HAP-1 (cell line): ENCODE data around the gene ATP5F1A.
"Not testable (repeated sequence)": the region's sequence is repeated elsewhere in the genome, so short reads cannot be mapped to it uniquely, and the experiment has no call there.

Source experiments
- DNase-seq, 2 experiments: peaks; one replicate each; pipeline ENCODE4 v3.0.0-alpha.2; 2016 to 2020; ENCODE audit warnings: low spot score in 2 of 2
- H3K27me3 ChIP-seq: fragments of 250-450 bp; sonication (Bioruptor Pico); 2 replicates; pipeline ENCODE4 v1.5.1; 2020; ENCODE audit warnings: low read depth, mild to moderate bottlenecking, moderate library complexity
- H3K36me3 ChIP-seq: fragments of 250-450 bp; sonication (Bioruptor Pico); replicated peaks from 2 replicates; pipeline ENCODE4 v1.5.1; 2020; ENCODE audit warnings: mild to moderate bottlenecking
- H3K4me1 ChIP-seq: fragments of 250-450 bp; sonication (Bioruptor Pico); 2 replicates; pipeline ENCODE4 v1.5.1; 2020; ENCODE audit warnings: mild to moderate bottlenecking
- H3K4me3 ChIP-seq: fragments of 250-450 bp; sonication (Bioruptor Pico); 2 replicates; pipeline ENCODE4 v1.5.1; 2020; ENCODE audit warnings: mild to moderate bottlenecking, moderate library complexity
- H3K9me3 ChIP-seq: fragments of 250-450 bp; sonication (Bioruptor Pico); 2 replicates; pipeline ENCODE4 v1.5.1; 2020; ENCODE audit warnings: mild to moderate bottlenecking, moderate library complexity
- in situ Hi-C: fragments of 300-500 bp; cut with MboI; formaldehyde crosslinking; loops from 3 replicates; pipeline ENCODE4 v1.14.3; 2020; ENCODE audit warnings: low sequenced_read_pairs, inconsistent platforms, mixed read lengths

Gene ATP5F1A

GRCh38 chr18:46098616-46098933, 479 bp upstream of the ATP5F1A start:
- no peaks in the 10 kb centered on the region for H3K27me3 ChIP-seq
- H3K36me3 ChIP-seq = peaks cover 26% of the 10 kb centered on the region
- in situ Hi-C loops = no loop called here
- H3K4me1 ChIP-seq = peaks cover 25% of the 10 kb centered on the region
- DNase-seq = no peak
- H3K9me3 ChIP-seq = no peaks in the 10 kb centered on the region
- H3K4me3 ChIP-seq = peak overlapping the region; percentile 87

GRCh38 chr18:46097431-46097800, 680 bp downstream of the ATP5F1A start:
- no peaks in the 10 kb centered on the region for H3K27me3 ChIP-seq
- H3K36me3 ChIP-seq = peaks cover 36% of the 10 kb centered on the region
- H3K4me1 ChIP-seq = peaks cover 25% of the 10 kb centered on the region
- no peak for DNase-seq
- H3K4me3 ChIP-seq = peak overlapping the region; percentile 87
- H3K9me3 ChIP-seq = no peaks in the 10 kb centered on the region
- in situ Hi-C loops = no loop called here

GRCh38 chr18:46096651-46097300, 1.3 kb downstream of the ATP5F1A start:
- in situ Hi-C loops = no loop called here
- H3K4me3 ChIP-seq = peak overlapping the region; percentile 87
- no peaks in the 10 kb centered on the region for H3K9me3 ChIP-seq
- no peaks in the 10 kb centered on the region for H3K27me3 ChIP-seq
- peak in 1 of 2 experiments; percentile 45 for DNase-seq
- H3K4me1 ChIP-seq = peaks cover 25% of the 10 kb centered on the region
- peaks cover 41% of the 10 kb centered on the region for H3K36me3 ChIP-seq

- in situ Hi-C loops = no loop called here
- H3K36me3 ChIP-seq = peaks cover 54% of the 10 kb centered on the region
- no peak for DNase-seq
- peaks cover 25% of the 10 kb centered on the region for H3K4me1 ChIP-seq
- no peaks in the 10 kb centered on the region for H3K9me3 ChIP-seq
- no peaks in the 10 kb centered on the region for H3K27me3 ChIP-seq
- no peak overlapping the region for H3K4me3 ChIP-seq
These were observed 2.6 kb downstream of the ATP5F1A start for GRCh38 chr18:46095532-46095931.

GRCh38 chr18:46088501-46088900, 9.6 kb downstream of the ATP5F1A start:
- in situ Hi-C loops, H3K4me3 ChIP-seq, H3K4me1 ChIP-seq, DNase-seq, H3K27me3 ChIP-seq, H3K9me3 ChIP-seq: not testable (repeated sequence)
- peaks cover 97% of the 10 kb centered on the region for H3K36me3 ChIP-seq

GRCh38 chr18:46084431-46084830, 13.7 kb downstream of the ATP5F1A start:
- Histone ChIP-seq H3K4me1 (no peaks in the 10 kb centered on the region), H3K36me3 (peaks cover 89% of the 10 kb centered on the region), H3K27me3 (no peaks in the 10 kb centered on the region), H3K4me3 (no peak overlapping the region), H3K9me3 (no peaks in the 10 kb centered on the region)
- DNase-seq = no peak
- in situ Hi-C loops = no loop called here

GRCh38 chr18:46080156-46080555, 17.9 kb downstream of the ATP5F1A start:
- no peak for DNase-seq
- Histone ChIP-seq H3K4me3 (no peak overlapping the region), H3K4me1 (no peaks in the 10 kb centered on the region), H3K9me3 (no peaks in the 10 kb centered on the region), H3K27me3 (no peaks in the 10 kb centered on the region), H3K36me3 (peaks cover 61% of the 10 kb centered on the region)
- in situ Hi-C loops = no loop called here

GRCh38 chr18:46079336-46079735, 18.8 kb downstream of the ATP5F1A start:
- in situ Hi-C loops = no loop called here
- no peak for DNase-seq
- Histone ChIP-seq H3K4me3 (no peak overlapping the region), H3K4me1 (no peaks in the 10 kb centered on the region), H3K36me3 (peaks cover 53% of the 10 kb centered on the region), H3K9me3 (no peaks in the 10 kb centered on the region), H3K27me3 (no peaks in the 10 kb centered on the region)

- no peak overlapping the region for H3K4me3 ChIP-seq
- peaks cover 9% of the 10 kb centered on the region for H3K36me3 ChIP-seq
- H3K9me3 ChIP-seq = no peaks in the 10 kb centered on the region
- in situ Hi-C loops = loop anchor here (5.0 kb wide), 1 partner anchor 381 kb away; no protein-coding TSS in a partner anchor
- DNase-seq = peak; percentile 68 to 73
- no peaks in the 10 kb centered on the region for H3K27me3 ChIP-seq
- peaks cover 5% of the 10 kb centered on the region; the same call in 1 of the 2 replicates for H3K4me1 ChIP-seq
These were observed 24.4 kb downstream of the ATP5F1A start for GRCh38 chr18:46073474-46074331.

- Histone ChIP-seq H3K9me3 (no peaks in the 10 kb centered on the region), H3K27me3 (no peaks in the 10 kb centered on the region), H3K4me3 (no peak overlapping the region; the same call in 1 of the 2 replicates), H3K4me1 (peaks cover 5% of the 10 kb centered on the region; the same call in 1 of the 2 replicates), H3K36me3 (peaks cover 6% of the 10 kb centered on the region; the same call in 1 of the 2 replicates)
- DNase-seq = no peak
- in situ Hi-C loops = loop anchor here (5.0 kb wide), 1 partner anchor 381 kb away; no protein-coding TSS in a partner anchor
These were observed 25.1 kb downstream of the ATP5F1A start for GRCh38 chr18:46072959-46073358.

- peak overlapping the region; percentile 60 for H3K4me3 ChIP-seq
- in situ Hi-C loops = loop anchor here (5.0 kb wide), 1 partner anchor 380 kb away; no protein-coding TSS in a partner anchor
- no peak for DNase-seq
- 0 out of 2 replicates have a peak, but pooled peaks cover 3% of the 10 kb centered on the region for H3K36me3 ChIP-seq
- H3K9me3 ChIP-seq = no peaks in the 10 kb centered on the region
- H3K4me1 ChIP-seq = peaks cover 5% of the 10 kb centered on the region; the same call in 1 of the 2 replicates
- no peaks in the 10 kb centered on the region for H3K27me3 ChIP-seq
These were observed 25.7 kb downstream of the ATP5F1A start for GRCh38 chr18:46072376-46072867.

- no peaks in the 10 kb centered on the region for H3K36me3 ChIP-seq
- H3K9me3 ChIP-seq = no peaks in the 10 kb centered on the region
- peak; percentile 42 to 84 for DNase-seq
- H3K4me3 ChIP-seq = peak within 1 kb of the TSS; percentile 60
- peaks cover 5% of the 10 kb centered on the region; the same call in 1 of the 2 replicates for H3K4me1 ChIP-seq
- in situ Hi-C loops = loop anchor here (5.0 kb wide), 1 partner anchor 380 kb away; no protein-coding TSS in a partner anchor
- no peaks in the 10 kb centered on the region for H3K27me3 ChIP-seq
These were observed 26.3 kb downstream of the ATP5F1A start, which contains the start of gene PSTPIP2 for GRCh38 chr18:46071653-46072375. Gene PSTPIP2, minus strand, starts transcription at chr18:46072260. Its CDS starts 72 bp downstream, at chr18:46072188.
